Skin of body (tissue), 2 donors: ENCODE data around the gene NKAIN4. TPM values are rescaled to one million over a fixed set of nuclear protein-coding genes. Genes with fewer than 3 reads are reported as not detected.

Experiments
- DNase-seq: peaks from one replicate; lab custom pipeline; 2025; lab: John Stamatoyannopoulos, UW
- total RNA-seq: library from RNA; depleted of rRNA; stranded (reverse); fragments of >200 nt; gene quantifications from one replicate; pipeline ENCODE4 v1.2.3, GENCODE V29; 2014

NKAIN4 gene
- total RNA-seq: 3.7 TPM

- DNase-seq: no peak
These were observed at the start of gene NKAIN4 for GRCh38 chr20:63254232-63254605. NKAIN4 (minus strand) TSS chr20:63254463; CDS start chr20:63254450, 13 bp downstream.

- DNase-seq: no peak
These were observed 48.9 kb upstream of the NKAIN4 start for GRCh38 chr20:63303095-63303666.

GRCh38 chr20:63301671-63302070, 47.4 kb upstream of the NKAIN4 start:
- no peak for DNase-seq

GRCh38 chr20:63298731-63299312, 44.6 kb upstream of the NKAIN4 start:
- no peak for DNase-seq

- no peak for DNase-seq
These were observed 43.7 kb upstream of the NKAIN4 start for GRCh38 chr20:63297796-63298572.

- no peak for DNase-seq
These were observed 43.1 kb upstream of the NKAIN4 start for GRCh38 chr20:63297371-63297781.

- no peak for DNase-seq
These were observed 42.5 kb upstream of the NKAIN4 start for GRCh38 chr20:63296531-63297299.

- no peak for DNase-seq
These were observed 41.6 kb upstream of the NKAIN4 start for GRCh38 chr20:63295846-63296245.

GRCh38 chr20:63295422-63295821, 41.2 kb upstream of the NKAIN4 start:
- no peak for DNase-seq

GRCh38 chr20:63295018-63295417, 40.8 kb upstream of the NKAIN4 start:
- no peak for DNase-seq

- no peak for DNase-seq
These were observed 40.3 kb upstream of the NKAIN4 start for GRCh38 chr20:63294536-63294900.

GRCh38 chr20:63293871-63294535, 39.7 kb upstream of the NKAIN4 start:
- DNase-seq: no peak

GRCh38 chr20:63293456-63293855, 39.2 kb upstream of the NKAIN4 start:
- DNase-seq: no peak

- no peak for DNase-seq
These were observed 38.6 kb upstream of the NKAIN4 start, which contains the start of gene COL20A1 for GRCh38 chr20:63292904-63293303. COL20A1 (plus strand) TSS chr20:63293186; CDS start chr20:63295108, 1,922 bp downstream.

- no peak for DNase-seq
These were observed 38.0 kb upstream of the NKAIN4 start for GRCh38 chr20:63292292-63292701.

- DNase-seq: no peak
These were observed 37.5 kb upstream of the NKAIN4 start for GRCh38 chr20:63291811-63292210.

- no peak for DNase-seq
These were observed 36.6 kb upstream of the NKAIN4 start for GRCh38 chr20:63290677-63291472.

GRCh38 chr20:63290136-63290676, 35.9 kb upstream of the NKAIN4 start:
- no peak for DNase-seq

- DNase-seq: no peak
These were observed 35.3 kb upstream of the NKAIN4 start for GRCh38 chr20:63289311-63290135.
